Erythroblast (primary cell): ENCODE measurements around the gene TM4SF20.

Source experiments
- GATA1 ChIP-seq: IDR thresholded peaks from 2 replicates; pipeline ENCODE4 v1.6.1; 2011; ENCODE audit warnings: low read depth, mild to moderate bottlenecking, control low read depth, low read length, moderate library complexity
- POLR2A ChIP-seq: IDR thresholded peaks from 2 replicates; pipeline ENCODE4 v1.6.1; 2011; ENCODE audit warnings: mild to moderate bottlenecking, low read length

- TF ChIP-seq POLR2A (no peak), GATA1 (no peak)
Observed at GRCh38 chr2:227402321-227402720, 23.2 kb upstream of the TM4SF20 start.
